Hypothalamus (tissue), 51 donors: Measurements from ENCODE around the gene CARD19.
A peak's percentile ranks its signal among the peaks of the same experiment; 100 is the strongest.

Experiments
- DNase-seq, 51 donors: peaks; one replicate each; lab custom pipeline; 2025; lab: John Stamatoyannopoulos, UW

Gene CARD19

GRCh38 chr9:93117924-93118862, 22.2 kb downstream of the CARD19 start:
- no peak for DNase-seq

GRCh38 chr9:93118863-93119702, 23.1 kb downstream of the CARD19 start:
- no peak for DNase-seq

GRCh38 chr9:93119703-93119952, 23.6 kb downstream of the CARD19 start:
- DNase-seq: no peak

GRCh38 chr9:93119953-93120845, 24.2 kb downstream of the CARD19 start:
- peak in 42 of 51 donors; percentile 20 to 91 (median 68) for DNase-seq

- DNase-seq: no peak
These were observed 24.9 kb downstream of the CARD19 start for GRCh38 chr9:93120846-93121315.

- no peak for DNase-seq
These were observed 25.6 kb downstream of the CARD19 start for GRCh38 chr9:93121316-93122241.

GRCh38 chr9:93122721-93123221, 26.8 kb downstream of the CARD19 start:
- DNase-seq: no peak

GRCh38 chr9:93123561-93124283, 27.7 kb downstream of the CARD19 start:
- no peak for DNase-seq

GRCh38 chr9:93124793-93125192, 28.8 kb downstream of the CARD19 start:
- no peak for DNase-seq

GRCh38 chr9:93125331-93125894, 29.4 kb downstream of the CARD19 start:
- no peak for DNase-seq

- no peak for DNase-seq
These were observed 30.2 kb downstream of the CARD19 start for GRCh38 chr9:93126151-93126781.

- DNase-seq: peak in 6 of 51 donors; percentile 19 to 40 (median 24)
These were observed 30.9 kb downstream of the CARD19 start for GRCh38 chr9:93126825-93127368.

- peak in 35 of 51 donors; percentile 22 to 86 (median 62) for DNase-seq
These were observed 31.4 kb downstream of the CARD19 start for GRCh38 chr9:93127395-93127911.

GRCh38 chr9:93128011-93128714, 32.1 kb downstream of the CARD19 start:
- no peak for DNase-seq

GRCh38 chr9:93128715-93129224, 32.8 kb downstream of the CARD19 start:
- DNase-seq: no peak

GRCh38 chr9:93129286-93129685, 33.3 kb downstream of the CARD19 start:
- DNase-seq: peak in 23 of 51 donors; percentile 6 to 59 (median 35)
